Right ventricle myocardium inferior (tissue), 1 donor: ENCODE data around the gene SLC44A4. TPM values are rescaled to one million over a fixed set of nuclear protein-coding genes. Genes with fewer than 3 reads are reported as not detected.
A peak's percentile ranks its signal among the peaks of the same experiment; 100 is the strongest.
"Not testable (repeated sequence)": the region's sequence is repeated elsewhere in the genome, so short reads cannot be mapped to it uniquely, and the experiment has no call there.

Experiments used
- ATAC-seq: fragments of 200-7000 bp; cut with Tn5 transposase; one replicate; pipeline ENCODE4 v1.9.1; 2020; ENCODE audit warnings: mild to moderate bottlenecking, moderate library complexity
- DNase-seq: peaks from one replicate; pipeline ENCODE4 v3.0.0; 2021; ENCODE audit errors: missing footprints
- intact Hi-C: fragments of 100-400 bp; cut with DNase I; formaldehyde crosslinking; loops from one replicate; pipeline ENCODE4 v1.11.0; 2022
- total RNA-seq: library from RNA; stranded (reverse); fragmentation: NEBNext Ultra II Directional; extraction: Animal tissue kit (Norgen Biotek cat#: 25700); gene quantifications from one replicate; pipeline ENCODE4 v1.2.1, GENCODE V29; 2021
- donor health status: DM: no; HTN: yes; CAD: no; lungs with severe emphysema.

SLC44A4 gene
- total RNA-seq, 1 donor from 2014 or later: not detected

- intact Hi-C loops: no loop called here
- DNase-seq (no peak), ATAC-seq (no peak)
These were observed 36.7 kb downstream of the SLC44A4 start for GRCh38 chr6:31842053-31842452.

GRCh38 chr6:31839779-31840126, 39.0 kb downstream of the SLC44A4 start:
- intact Hi-C loops: loop anchor here (10.0 kb wide), 1 partner anchor 295 kb away; the partner anchor contains the start of genes ATP6V1G2, DDX39B and NFKBIL1
- ATAC-seq, DNase-seq: not testable (repeated sequence)

- intact Hi-C loops: loop anchor here (10.0 kb wide), 1 partner anchor 294 kb away; the partner anchor contains the start of genes ATP6V1G2, DDX39B and NFKBIL1
- DNase-seq (no peak), ATAC-seq (no peak)
These were observed 39.8 kb downstream of the SLC44A4 start for GRCh38 chr6:31838968-31839367.

GRCh38 chr6:31838114-31838553, 40.7 kb downstream of the SLC44A4 start:
- DNase-seq, ATAC-seq: not testable (repeated sequence)
- intact Hi-C loops: loop anchor here (10.0 kb wide), 1 partner anchor 293 kb away; the partner anchor contains the start of genes ATP6V1G2, DDX39B and NFKBIL1

- intact Hi-C loops: loop anchor here (10.0 kb wide), 1 partner anchor 293 kb away; the partner anchor contains the start of genes ATP6V1G2, DDX39B and NFKBIL1
- DNase-seq: no peak
- no peak for ATAC-seq
These were observed 41.3 kb downstream of the SLC44A4 start for GRCh38 chr6:31837369-31838113.

- intact Hi-C loops: loop anchor here (10.0 kb wide), 1 partner anchor 292 kb away; the partner anchor contains the start of genes ATP6V1G2, DDX39B and NFKBIL1
- DNase-seq (no peak), ATAC-seq (no peak)
These were observed 42.1 kb downstream of the SLC44A4 start for GRCh38 chr6:31836474-31837368.

- intact Hi-C loops: loop anchor here (10.0 kb wide), 1 partner anchor 291 kb away; the partner anchor contains the start of genes ATP6V1G2, DDX39B and NFKBIL1
- DNase-seq: no peak
These were observed 42.7 kb downstream of the SLC44A4 start for GRCh38 chr6:31836047-31836473.

GRCh38 chr6:31834367-31835250, 44.2 kb downstream of the SLC44A4 start:
- intact Hi-C loops: loop anchor here (5.0 to 10.0 kb wide), 3 partner anchors 152 to 290 kb away; partner anchors contain the start of genes ATP6V1G2, CSNK2B, DDX39B and LY6G5B
- ATAC-seq: peak; percentile 92
- peak; percentile 94 for DNase-seq

More at GRCh38 chr6:31836047-31836473, 42.7 kb downstream of the SLC44A4 start:
- no peak for ATAC-seq

- ATAC-seq: no peak
- no peak for DNase-seq
- intact Hi-C loops: loop anchor here (5.0 to 10.0 kb wide), 3 partner anchors 149 to 287 kb away; partner anchors contain the start of genes ATP6V1G2, CSNK2B, DDX39B and LY6G5B
These were observed 47.2 kb downstream of the SLC44A4 start for GRCh38 chr6:31831350-31832215.

- DNase-seq: no peak
- ATAC-seq: no peak
- intact Hi-C loops: loop anchor here (1.0 to 10.0 kb wide), 5 partner anchors 58 to 286 kb away; partner anchors contain the start of genes ATP6V1G2, CSNK2B, DDAH2 and DDX39B
These were observed 47.9 kb downstream of the SLC44A4 start for GRCh38 chr6:31830886-31831335.

GRCh38 chr6:31829633-31830283, 49.0 kb downstream of the SLC44A4 start:
- intact Hi-C loops: loop anchor here (1.0 to 10.0 kb wide), 5 partner anchors 56 to 285 kb away; partner anchors contain the start of genes ATP6V1G2, CSNK2B, DDAH2 and DDX39B
- no peak for DNase-seq
- ATAC-seq: no peak

- intact Hi-C loops: loop anchor here (2.0 kb wide), 1 partner anchor 33 kb away; the partner anchor contains the start of gene VARS1
These were observed 51.3 kb downstream of the SLC44A4 start, which contains the start of gene HSPA1B for GRCh38 chr6:31827286-31828079. Gene HSPA1B, plus strand, starts transcription at chr6:31827738. Its CDS starts 213 bp downstream, at chr6:31827951.

GRCh38 chr6:31826793-31827285, 52.0 kb downstream of the SLC44A4 start:
- intact Hi-C loops: loop anchor here (2.0 kb wide), 1 partner anchor 32 kb away; the partner anchor contains the start of gene VARS1
- ATAC-seq (peak; percentile 66), DNase-seq (peak; percentile 93)

More at GRCh38 chr6:31827286-31828079, 51.3 kb downstream of the SLC44A4 start, which contains the start of gene HSPA1B:
- DNase-seq: peak; percentile 100
- peak; percentile 96 for ATAC-seq

GRCh38 chr6:31825553-31825952, 53.2 kb downstream of the SLC44A4 start:
- intact Hi-C loops: no loop called here
- ATAC-seq (no peak), DNase-seq (no peak)
